DMS153 (cell line): Measurements from ENCODE around the gene MTTP.

Experiments used
- DNase-seq: peaks from one replicate; lab custom pipeline; 2025; lab: John Stamatoyannopoulos, UW

MTTP gene

DNA sequence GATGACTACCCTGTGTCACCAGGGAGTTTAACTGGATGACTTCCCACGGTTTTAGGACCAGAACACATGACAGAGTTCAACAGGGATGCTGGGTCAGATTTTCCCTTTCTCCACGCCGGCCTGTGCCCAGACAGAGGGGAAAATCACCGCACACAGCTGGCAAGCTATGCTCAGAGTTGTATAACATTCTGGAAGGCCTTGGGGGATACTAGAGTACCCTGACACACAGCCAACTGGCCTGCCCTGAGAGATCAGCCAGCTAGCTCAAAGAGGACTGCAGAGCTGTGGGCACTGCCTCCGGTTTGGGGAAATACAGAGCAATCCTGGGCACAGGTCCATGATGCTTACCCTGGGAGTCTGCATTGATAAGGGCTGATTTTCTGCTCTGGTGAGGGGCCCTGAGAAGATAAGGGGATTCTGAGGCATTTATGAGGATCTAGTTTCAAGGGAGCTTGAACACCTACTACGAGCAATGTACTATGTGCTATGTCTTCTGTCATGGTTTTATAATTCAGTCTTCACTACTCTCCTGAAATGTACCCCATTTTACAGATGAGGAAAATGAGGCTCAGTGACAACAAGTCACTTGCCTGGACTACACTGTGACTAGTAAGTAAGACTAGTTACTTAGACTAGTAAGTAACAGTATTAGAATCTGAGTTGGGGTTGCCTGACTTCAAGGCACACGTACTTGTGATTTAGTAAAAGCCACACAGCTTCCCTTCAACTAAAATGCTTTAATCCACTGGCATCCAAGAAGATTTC, 68.3 kb downstream of the MTTP start:
- DNase-seq, result no peak

DNA sequence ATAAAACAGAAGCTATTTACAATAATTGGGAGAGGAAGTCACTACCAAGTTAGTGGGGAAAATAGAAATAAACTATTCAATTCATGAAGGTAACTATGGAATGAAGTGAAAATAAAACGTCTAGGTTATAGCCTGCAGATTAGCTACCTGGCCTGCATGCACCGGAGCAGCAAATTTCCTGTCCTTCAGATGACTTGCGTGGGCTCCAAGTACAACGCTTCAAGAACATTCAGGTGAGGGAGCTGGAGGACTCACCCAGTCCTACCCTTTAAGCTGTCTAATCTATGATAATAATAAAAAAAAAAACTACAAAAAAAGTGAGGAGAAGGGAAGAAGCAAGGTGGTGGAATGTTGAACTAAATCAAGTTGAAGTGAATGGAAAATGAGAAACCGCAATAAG, 69.8 kb downstream of the MTTP start:
- DNase-seq, result no peak

DNA sequence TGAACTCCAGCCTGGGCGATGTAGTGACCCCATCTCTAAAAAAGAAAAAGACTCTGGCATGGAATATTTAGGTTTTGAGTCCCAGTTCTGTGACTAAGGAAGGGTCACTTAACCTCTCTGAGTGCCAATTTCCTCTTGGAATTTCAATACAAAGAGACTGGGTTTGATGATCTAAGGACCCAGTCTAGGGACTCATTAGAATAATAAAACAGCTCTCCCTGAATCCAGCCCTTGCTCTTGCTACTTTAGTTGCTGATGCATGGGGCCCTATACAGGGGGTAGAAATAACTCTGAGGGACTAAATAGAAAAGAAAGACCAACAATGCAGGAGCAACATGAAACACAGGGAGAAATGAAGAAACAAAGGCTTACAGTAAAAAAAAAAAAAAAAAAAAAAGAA, 70.4 kb downstream of the MTTP start:
- DNase-seq, result no peak

DNA sequence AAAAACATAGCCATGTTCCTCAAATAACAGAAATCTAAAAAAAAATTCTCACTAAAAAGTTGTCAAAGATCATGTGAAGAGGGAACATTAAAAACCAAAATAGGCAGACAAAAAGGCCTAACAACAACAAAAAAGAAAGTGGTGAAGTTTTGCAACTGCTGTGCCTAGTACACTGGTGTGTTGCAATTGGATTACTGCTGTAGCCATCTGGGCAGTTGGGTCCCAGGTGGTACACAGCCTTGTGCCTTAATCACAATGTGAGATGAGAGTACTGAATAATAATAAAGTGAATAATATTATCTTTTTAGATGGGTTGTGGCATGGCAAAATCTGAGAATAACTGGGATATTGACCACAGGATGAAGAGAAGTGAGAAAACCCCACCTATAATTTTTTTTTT, 71.0 kb downstream of the MTTP start:
- DNase-seq, result no peak

DNA sequence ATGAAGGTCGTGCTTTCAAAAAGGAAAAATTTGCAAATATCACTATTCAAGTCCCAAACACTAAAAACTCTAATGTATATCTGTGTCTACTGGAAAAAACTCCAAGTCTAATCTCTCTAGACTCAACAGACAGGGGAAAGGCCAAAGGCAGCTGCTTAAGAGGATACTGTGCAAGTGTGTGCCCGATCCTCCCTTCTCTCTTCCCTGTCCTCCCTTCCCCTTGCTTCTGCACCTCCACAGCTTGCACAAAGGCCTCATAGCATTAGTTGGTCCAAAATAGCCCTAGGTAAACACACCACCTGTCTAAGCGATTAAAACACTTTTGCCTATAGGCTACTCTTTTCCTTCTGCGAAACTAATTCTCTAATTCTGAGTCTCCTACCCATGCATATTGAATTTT, 72.4 kb downstream of the MTTP start:
- no peak for DNase-seq

DNA sequence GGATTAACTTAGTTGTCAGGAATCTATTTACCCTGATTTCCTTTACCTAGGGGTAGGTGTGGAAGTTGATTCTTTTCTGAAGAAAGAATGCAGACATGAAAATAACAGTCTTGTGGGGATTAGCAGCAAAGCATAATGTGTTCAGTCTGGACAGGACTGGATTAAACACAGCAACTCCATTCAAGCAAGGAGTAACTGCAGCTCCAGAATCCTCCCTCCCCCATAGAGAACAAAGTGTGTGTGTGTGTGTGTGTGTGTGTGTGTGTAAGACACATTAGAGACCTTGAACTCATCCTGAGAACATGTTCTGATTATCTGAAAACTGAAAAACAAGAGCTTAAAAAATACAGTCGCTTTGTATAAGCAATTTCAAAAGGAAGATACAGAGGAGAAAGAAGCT, 73.7 kb downstream of the MTTP start:
- DNase-seq, result no peak

DNA sequence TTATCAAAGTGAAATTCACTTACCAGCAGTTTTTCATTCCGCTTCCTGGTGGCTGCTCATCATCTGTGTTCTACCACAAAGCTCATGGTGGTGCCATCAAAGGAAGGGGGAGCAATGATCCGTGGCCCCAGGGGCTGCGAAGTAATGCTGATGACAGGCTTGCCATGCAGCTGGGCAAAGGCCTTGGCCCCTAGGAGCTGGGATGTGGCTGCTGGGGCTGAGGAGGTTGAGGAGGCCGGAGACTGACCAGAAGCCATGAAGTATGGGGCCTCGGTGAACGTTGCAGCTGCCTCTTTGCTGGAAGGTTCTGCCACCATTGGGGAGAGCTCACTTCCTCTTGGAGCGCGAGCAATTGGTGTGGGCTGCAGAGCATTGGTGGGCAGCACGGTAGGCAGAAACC, 74.6 kb downstream of the MTTP start:
- DNase-seq, result no peak

DNA sequence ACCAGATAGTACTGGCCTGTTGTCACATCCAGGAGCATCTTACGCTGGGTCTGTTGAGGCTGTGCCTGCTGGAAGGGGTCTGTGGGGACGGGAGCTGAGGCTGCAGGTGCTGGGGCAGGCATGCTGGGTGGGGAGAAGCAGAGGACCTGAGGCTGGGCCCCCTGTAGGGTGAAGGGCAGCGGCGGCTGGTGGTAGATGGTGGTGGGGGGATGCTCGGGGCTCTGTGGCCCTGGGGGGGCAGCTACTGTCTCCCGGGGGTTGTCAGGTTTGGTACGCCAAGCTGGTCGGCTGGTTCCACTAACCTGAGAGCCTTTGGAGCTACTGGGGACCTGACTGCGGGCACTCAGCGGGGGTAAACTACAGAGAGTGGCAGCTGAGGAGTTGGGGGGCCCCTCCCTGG, 75.2 kb downstream of the MTTP start:
- DNase-seq, result no peak

DNA sequence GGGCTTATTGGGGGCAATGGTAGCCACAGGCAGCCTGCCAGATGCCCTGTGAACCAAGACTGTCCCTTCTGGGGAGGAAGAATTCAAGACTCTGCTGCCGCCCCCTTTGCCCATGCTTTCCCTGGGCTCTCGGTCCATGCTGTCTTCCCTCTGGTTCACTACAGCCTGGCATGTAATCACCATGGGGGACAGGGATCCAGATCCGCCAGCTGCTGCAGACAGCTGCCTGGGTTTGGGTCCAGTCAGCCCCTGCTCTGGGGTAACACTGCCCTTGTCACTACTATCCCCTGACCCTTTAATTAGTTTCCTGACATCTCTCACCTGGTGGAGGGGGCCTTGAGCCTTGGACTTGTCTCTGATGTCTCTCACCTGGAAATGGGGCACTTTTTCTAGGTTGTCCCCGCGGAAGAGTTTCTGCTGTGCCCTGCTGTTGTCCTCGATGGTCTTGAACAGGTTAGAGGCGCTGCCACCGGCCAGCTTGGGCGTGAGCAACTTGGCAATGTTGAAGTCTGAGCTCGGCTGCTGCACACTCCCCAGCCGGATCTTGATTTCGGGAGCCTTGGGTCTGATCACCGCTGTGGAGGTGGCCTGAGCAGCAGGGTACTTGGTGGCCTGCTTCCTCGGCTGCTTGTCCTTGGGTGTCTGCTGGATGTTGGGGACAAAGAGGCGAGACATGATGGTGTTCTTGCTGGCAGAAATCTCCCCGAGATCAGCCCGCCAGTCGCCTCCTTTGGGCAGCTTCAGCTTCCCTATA, 76.6 kb downstream of the MTTP start:
- no peak for DNase-seq

DNA sequence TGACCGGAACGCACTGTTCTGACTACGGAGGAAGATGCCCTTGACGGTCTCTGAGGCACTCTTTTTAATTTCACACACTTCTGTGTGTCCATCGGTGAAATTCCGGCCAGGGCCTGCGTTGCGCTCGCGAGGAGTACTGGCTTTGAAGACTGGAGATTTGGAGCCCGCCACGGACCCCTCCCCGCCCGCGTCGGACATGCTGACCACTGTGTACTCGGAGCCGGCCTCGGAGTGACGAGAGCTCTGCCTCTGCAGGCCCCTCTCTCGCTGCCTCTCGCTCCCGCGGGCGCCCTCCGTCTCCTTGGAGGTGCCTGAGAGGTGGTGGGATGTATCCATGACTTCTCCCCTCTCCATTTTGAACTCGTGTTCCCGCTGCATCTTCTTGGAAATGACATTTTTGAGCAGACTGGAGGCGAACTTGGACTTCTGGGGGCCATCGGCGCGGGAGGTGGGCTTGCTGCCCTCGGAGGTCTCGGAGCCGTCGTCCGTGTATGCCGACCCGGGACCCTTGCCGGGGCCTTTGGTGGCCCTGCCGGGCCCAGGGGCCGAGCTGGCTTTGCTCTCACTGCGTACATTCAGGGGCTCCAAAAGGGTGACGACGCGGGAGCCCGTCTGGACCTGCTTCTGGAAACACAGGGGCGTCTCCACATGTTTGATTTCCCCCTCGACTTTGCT, 77.3 kb downstream of the MTTP start:
- no peak for DNase-seq

DNA sequence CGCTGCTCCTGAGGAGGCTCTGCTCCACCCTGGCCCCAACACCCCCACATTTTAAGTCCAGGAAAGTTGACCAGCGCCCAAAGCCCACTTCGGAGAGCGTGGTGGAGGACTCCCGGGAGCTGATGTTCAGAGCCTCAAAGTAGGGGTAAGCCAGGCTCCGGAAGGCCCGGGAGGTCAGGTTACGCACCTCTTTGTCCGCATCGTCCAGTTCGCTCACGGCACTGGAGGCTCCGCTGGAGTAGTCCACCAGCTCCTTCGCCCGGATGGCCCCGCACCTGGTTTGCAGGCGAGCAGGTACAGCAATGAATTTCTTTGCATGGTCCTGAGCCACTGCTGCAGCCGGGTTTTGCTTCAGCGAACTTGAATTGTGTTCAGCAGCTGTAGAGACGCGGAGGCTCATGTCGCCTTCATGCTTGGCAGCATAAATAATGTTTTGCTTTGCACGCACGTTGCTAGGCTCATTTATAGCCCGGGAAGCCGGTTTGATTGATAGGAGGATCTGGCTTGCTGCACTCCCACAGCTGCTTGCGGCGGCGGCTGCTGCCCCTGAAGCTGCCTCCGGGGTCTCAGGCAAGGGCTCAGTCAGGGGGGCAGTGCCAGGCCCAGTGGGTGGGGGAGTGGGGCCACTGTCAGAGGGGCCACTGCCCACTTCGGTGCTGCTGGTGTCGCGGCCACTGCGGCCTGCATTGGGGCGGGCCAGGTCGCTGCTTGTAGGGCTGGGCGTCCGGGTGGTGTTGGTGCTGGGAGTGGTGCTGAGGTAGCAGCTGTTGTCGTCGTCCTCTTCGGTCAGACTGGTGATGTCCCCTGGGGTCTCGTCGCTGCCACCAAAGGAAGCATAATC, 78.2 kb downstream of the MTTP start:
- peak; percentile 58 for DNase-seq

DNA sequence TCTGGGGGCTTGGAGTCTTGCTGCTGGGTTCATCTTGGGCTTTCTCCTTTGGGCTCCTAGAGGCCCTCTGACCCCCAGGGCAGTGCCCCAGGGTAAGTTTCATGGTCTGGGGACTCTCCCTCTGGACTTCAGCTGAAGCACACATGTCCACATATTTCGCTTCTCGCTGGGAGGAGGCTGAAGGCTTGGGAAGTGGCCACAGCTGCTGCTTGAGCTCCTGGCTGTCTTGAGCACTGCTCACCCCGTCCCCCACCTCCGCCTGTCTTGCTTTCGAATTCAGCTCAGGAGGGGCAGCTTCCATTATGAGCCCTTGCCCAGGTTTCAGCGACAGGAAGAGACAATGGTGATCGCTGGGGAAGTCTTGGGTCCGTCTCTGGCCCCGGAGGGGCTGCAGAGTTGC, 79.3 kb downstream of the MTTP start:
- no peak for DNase-seq

DNA sequence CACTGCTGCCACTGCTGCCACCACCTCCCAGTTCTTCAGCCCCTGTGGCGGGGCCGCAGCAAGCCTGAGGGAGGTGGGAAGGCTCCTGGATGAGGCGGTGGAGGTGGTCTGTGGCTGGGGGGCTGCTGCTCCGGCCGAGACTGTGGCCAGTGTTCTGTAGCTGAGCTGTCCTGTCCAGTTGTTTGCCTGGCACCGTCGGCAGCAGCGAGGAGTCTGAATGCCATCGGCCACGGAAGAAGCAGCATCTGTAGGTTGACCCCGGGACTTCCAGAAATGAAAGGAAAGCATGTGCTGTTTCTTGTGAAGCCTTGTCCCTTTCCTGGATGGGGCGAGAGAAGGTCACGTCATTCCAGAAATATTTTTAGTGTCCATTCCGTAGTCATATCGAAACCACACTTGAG, 79.7 kb downstream of the MTTP start:
- DNase-seq, result no peak

DNA sequence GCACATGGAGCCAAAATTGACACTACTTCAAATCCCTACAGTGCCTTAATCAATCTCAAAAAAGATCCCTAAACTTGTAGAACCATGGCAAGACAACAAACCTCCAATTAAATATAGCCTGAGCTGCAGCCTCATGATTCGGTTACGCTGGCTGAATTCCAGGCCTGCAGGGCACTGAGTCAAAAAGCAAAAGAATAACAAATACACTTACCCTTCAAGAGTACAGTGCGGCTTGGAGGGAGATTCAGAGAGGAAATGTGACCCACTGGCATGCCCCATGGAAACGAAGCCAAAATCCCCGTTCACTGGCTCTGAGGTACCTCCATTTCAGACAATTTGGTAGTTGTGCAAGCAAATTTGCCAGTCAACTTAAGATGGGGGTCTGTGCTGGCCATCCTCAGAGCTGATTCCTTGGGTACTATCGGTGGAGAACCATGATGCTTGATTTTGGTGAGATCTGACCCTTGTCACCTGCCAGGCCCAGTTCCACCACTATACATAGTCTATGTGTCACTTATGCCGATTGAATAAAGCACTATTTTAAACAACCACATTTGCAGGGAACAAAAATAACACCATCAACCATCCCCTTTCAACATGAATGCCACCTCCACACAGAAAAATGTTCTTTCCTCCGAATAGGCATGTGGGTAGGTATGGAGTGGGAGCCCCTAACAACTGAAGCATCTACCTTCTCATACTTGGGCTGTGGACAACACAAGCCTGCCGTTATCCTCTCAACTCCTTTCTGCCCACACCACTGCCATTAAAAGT, 80.9 kb downstream of the MTTP start:
- peak; percentile 15 for DNase-seq

DNA sequence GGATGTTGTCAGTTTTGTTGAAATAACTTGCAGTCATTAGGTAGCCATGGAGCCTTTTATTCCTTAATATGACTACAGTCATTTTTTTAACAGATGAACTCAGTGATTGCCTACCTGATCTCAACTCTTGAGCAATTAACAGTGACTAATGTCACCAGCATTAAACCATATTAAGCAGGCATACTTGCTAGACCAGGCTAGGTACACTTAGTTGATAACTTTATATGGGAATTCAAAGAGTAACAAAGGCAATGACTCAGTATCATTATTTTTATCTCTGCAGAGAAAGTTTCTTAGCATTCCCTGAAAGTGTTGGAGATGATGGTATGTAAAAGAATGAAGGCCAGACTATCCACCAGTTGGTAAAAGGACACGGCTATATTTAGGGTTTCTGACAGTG, 83.2 kb downstream of the MTTP start, which contains the start of gene C4orf54:
Gene C4orf54 (minus strand): TSS at position 31 of the 400 bp plus-strand sequence. CDS start 3,180 bp downstream, outside the sequence.
- DNase-seq, result no peak

DNA sequence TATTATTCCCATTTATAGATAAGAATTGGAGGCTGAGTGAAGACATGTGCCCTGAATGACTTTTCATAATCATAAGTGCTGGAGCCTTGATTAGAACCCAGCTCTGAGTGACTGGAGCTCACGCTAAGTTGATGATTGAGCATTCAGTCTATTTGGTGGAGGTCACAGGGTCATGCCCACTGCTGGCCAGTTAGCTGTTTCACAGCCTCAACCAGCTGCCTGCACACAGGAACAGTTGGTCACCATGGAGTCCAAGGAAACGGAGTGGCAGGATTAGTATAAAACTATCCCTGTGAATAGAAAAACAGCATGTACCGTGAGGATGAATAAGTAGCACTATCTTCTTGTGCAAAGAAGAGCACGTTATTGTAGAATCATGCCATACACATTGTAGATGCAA, 84.0 kb downstream of the MTTP start:
- DNase-seq, result no peak

DNA sequence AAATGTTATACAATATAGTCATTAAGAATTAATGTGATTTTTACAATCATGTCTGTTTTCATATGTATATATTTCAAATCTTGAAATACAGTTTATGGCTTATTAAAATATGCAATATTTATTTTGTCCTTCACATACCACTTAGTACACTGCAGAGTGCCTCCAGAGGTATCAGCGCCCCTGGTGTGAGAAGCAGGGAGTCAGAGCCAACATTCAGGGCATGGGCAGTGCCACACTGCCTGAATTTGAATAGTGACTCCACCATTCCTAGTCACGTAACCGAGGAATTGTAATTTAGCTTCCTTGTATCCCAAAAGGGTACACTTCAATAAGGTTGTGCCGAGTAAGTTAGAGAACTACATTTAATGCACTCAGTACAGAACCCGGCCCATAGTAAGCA, 87.3 kb downstream of the MTTP start:
- DNase-seq, result no peak

DNA sequence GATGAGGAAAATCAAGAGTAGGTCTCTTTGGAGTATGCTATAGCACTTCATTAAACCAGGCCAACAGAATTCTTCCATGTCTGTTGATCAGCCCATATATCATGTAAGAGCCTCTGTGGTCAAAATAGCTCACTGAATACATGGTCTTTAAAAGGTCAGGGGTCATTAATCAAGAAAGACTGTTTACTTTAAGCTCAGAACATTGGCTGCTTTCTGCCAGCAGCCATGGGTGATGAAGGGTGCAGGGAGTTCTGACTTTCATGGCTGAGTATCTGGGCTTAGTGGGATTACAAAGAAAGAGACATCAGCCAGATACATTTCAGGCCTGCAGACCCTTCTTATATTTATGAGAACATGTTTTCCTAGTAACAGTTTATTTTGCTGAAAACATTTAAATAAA, 90.1 kb downstream of the MTTP start:
- no peak for DNase-seq

DNA sequence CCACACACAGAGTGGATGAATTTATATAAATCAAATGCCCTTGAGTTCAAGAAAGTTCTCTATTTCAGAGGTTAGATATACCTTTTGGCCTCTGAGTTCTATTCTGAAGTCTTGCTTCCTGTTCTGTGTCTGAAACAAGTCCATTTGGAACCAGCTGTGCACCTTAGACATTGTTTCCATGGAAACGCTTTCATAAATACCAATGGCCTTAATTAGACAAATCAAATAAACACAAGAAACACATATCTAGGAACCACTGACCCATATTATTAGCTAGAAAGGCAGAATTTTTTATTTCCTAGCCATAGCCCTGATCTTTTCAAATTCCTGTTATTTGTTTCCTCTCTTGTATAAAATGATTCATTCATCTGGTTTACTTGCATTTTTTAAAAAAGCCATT, 91.4 kb downstream of the MTTP start:
- DNase-seq, result no peak

DNA sequence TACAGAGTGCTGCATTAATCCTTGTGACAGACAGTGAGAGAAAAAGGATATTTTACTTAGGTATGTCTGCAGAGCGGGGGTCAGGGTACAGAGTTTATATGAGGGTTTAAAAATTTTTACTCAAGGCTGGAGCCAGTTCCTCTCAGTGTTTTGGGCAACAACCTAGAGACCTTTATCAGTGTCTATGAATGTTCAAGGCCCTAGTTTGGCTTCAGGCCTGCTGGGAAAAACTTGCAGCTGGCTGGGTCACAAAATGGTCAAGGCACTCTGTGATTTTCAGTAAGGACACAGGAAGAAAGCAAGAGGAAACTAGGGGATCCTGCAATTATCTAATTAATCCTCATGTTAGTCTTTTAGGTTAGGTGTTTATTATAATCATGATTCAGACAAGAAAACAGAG, 93.8 kb downstream of the MTTP start:
- no peak for DNase-seq

DNA sequence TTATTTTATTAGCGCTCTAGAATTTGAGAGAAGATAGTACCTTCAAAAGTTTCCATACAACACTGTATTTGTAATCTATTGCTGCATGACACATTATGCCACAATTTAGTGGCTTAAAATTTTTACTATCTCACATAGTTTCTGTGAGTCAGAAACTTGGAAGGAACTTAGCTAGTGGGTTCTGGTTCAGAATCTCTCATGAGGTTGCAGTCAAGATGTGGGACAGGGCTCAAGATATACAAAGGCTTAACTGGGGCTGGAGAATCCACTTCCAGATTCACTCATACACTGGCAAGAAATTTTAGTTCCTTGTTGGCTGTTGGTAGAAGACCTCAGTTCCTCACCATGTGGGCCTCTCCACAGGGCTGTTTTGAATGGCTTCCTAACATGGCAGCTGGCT, 94.5 kb downstream of the MTTP start:
- DNase-seq, result no peak
